Endothelial cell of umbilical vein (primary cell): ENCODE measurements around the gene DMRT1. TPM values are rescaled to one million over a fixed set of nuclear protein-coding genes. Genes with fewer than 3 reads are reported as not detected.

Source experiments
- Bru-seq: library from RNA; stranded (reverse); fragments of 400-500 nt; gene quantifications from one replicate; lab custom pipeline; 2021; lab: Mats Ljungman, UMichigan
- BruChase-seq, 2 experiments: library from RNA; stranded (reverse); fragments of 400-500 nt; gene quantifications; one replicate each; lab custom pipeline; 2021; lab: Mats Ljungman, UMichigan
- BruUV-seq: library from RNA; stranded (reverse); fragments of 400-500 nt; replicated peaks from 2 replicates; lab custom pipeline; 2021; lab: Mats Ljungman, UMichigan
- CTCF ChIA-PET: fragments of 300-600, 350-600 bp; sonication (Branson Sonifier 250); formaldehyde crosslinking; loops from one replicate; lab custom pipeline; 2021; ENCODE audit warnings: antibody characterized with exemption, inconsistent platforms; lab: Charles Lee
- POLR2A ChIA-PET: fragments of 300-600, 350-600 bp; sonication (Branson Sonifier 250); formaldehyde crosslinking; loops from one replicate; lab custom pipeline; 2021; ENCODE audit warnings: antibody characterized with exemption, inconsistent platforms; lab: Charles Lee
- DNase-seq: peaks from one replicate; pipeline ENCODE4 v3.0.0-alpha.2; 2011; ENCODE audit warnings: low read depth, low spot score
- FAIRE-seq: peaks from 2 replicates; lab custom pipeline; 2011; peaks lifted over from hg19 to GRCh38; lab: Jason Lieb, UNC
- H2AFZ ChIP-seq: 2 replicates; pipeline ENCODE4 v1.6.0; 2012; ENCODE audit warnings: low read depth, low read length, control low read depth, inconsistent platforms
- H3K27ac ChIP-seq: 2 replicates; pipeline ENCODE4 v1.5.1; 2011; ENCODE audit warnings: low read depth, mild to moderate bottlenecking, control low read depth, low read length, moderate library complexity; ENCODE audit not compliant: insufficient read depth
- H3K27me3 ChIP-seq, 2 experiments: 2 replicates each; pipeline versions ENCODE4 v1.6.0 to v1.6.1; 2011; ENCODE audit warnings: low read length in 2 of 2, mixed read lengths in 1 of 2; ENCODE audit not compliant: control insufficient read depth in 2 of 2, insufficient read depth in 2 of 2
- H3K36me3 ChIP-seq, 2 experiments: 2 replicates in 1 of 2; 3 replicates in 1 of 2; pipeline ENCODE4 v1.5.1; 2011; ENCODE audit warnings: low read length in 2 of 2, mild to moderate bottlenecking in 1 of 2, moderate library complexity in 1 of 2; ENCODE audit not compliant: control insufficient read depth in 2 of 2, insufficient read depth in 2 of 2; ENCODE audit errors: extremely low read depth in 1 of 2
- H3K4me1 ChIP-seq: 3 replicates; pipeline ENCODE4 v1.5.1; 2011; ENCODE audit warnings: mild to moderate bottlenecking, low read length; ENCODE audit not compliant: control insufficient read depth, insufficient read depth; ENCODE audit errors: extremely low read depth
- H3K4me2 ChIP-seq: 2 replicates; pipeline ENCODE4 v1.6.1; 2011; ENCODE audit warnings: low read length, control low read depth, mixed read lengths; ENCODE audit not compliant: insufficient read depth
- H3K4me3 ChIP-seq, 3 experiments: fragments of 200-600 bp in 1 of 3; sonication (generic), shearing (Covaris generic) in 1 of 3; replicated peaks in 1 of 3; 2 replicates each; pipeline ENCODE4 v1.5.1; 2011 to 2016; ENCODE audit warnings: control low read depth in 3 of 3, low read length in 3 of 3, mild to moderate bottlenecking in 2 of 3, inconsistent platforms in 1 of 3, low read depth in 1 of 3, moderate library complexity in 1 of 3; ENCODE audit not compliant: insufficient read depth in 1 of 3
- H3K79me2 ChIP-seq: 2 replicates; pipeline ENCODE4 v1.6.0; 2012; ENCODE audit warnings: low read length, inconsistent platforms; ENCODE audit not compliant: control insufficient read depth, insufficient read depth
- H3K9ac ChIP-seq: replicated peaks from 2 replicates; pipeline ENCODE3; 2011; ENCODE audit warnings: low read length, control low read depth; ENCODE audit not compliant: insufficient read depth; ENCODE audit errors: extremely low read depth
- H3K9me1 ChIP-seq: replicated peaks from 3 replicates; pipeline ENCODE4 v1.6.0; 2011; ENCODE audit warnings: mild to moderate bottlenecking, low read length; ENCODE audit not compliant: control insufficient read depth, insufficient read depth; ENCODE audit errors: extremely low read depth
- H3K9me3 ChIP-seq: replicated peaks from 2 replicates; pipeline ENCODE4 v1.5.1; 2012; ENCODE audit warnings: low read length, inconsistent platforms; ENCODE audit not compliant: control insufficient read depth, insufficient read depth
- H4K20me1 ChIP-seq: replicated peaks from 2 replicates; pipeline ENCODE3; 2011; ENCODE audit warnings: mild to moderate bottlenecking, low read length; ENCODE audit not compliant: control insufficient read depth, insufficient read depth; ENCODE audit errors: extremely low read depth
- CTCF ChIP-seq, 2 donors: IDR thresholded peaks; 1 replicate in 1 of 2; 2 replicates in 1 of 2; pipeline ENCODE4 v1.5.1; 2011; ENCODE audit warnings: low read length in 2 of 2, mild to moderate bottlenecking in 2 of 2, moderate library complexity in 2 of 2, control low read depth in 1 of 2, inconsistent platforms in 1 of 2, low read depth in 1 of 2; ENCODE audit not compliant: insufficient read depth in 1 of 2; ENCODE audit errors: extremely low read depth in 1 of 2
- EZH2 ChIP-seq: IDR thresholded peaks from 2 replicates; pipeline ENCODE4 v1.6.1; 2012; ENCODE audit warnings: borderline replicate concordance, low read depth, mild to moderate bottlenecking, moderate library complexity, low read length, inconsistent platforms; ENCODE audit not compliant: severe bottlenecking
- FOS ChIP-seq: IDR thresholded peaks from 2 replicates; pipeline ENCODE4 v1.6.1; 2011; ENCODE audit warnings: mild to moderate bottlenecking, low read length, moderate library complexity, borderline replicate concordance; ENCODE audit not compliant: insufficient read depth
- GATA2 ChIP-seq: IDR thresholded peaks from 2 replicates; pipeline ENCODE4 v1.7.0; 2011; ENCODE audit warnings: low read depth, mild to moderate bottlenecking, moderate library complexity, mixed read lengths, low read length; ENCODE audit not compliant: insufficient read length, insufficient read depth
- JUN ChIP-seq: IDR thresholded peaks from 2 replicates; pipeline ENCODE4 v1.6.1; 2011; ENCODE audit warnings: borderline replicate concordance, low read depth; ENCODE audit not compliant: insufficient read length, insufficient read depth
- MAX ChIP-seq: IDR thresholded peaks from 2 replicates; pipeline ENCODE4 v1.6.1; 2011; ENCODE audit not compliant: insufficient read depth, insufficient read length
- MYC ChIP-seq: IDR thresholded peaks from one replicate; pipeline ENCODE4 v1.6.1; 2011; ENCODE audit warnings: mild to moderate bottlenecking, low read depth, low read length
- POLR2A ChIP-seq: IDR thresholded peaks from 2 replicates; pipeline ENCODE4 v1.6.1; 2012; ENCODE audit warnings: low read depth, mild to moderate bottlenecking, control low read depth, low read length
- POLR2AphosphoS5 ChIP-seq: IDR thresholded peaks from 2 replicates; pipeline ENCODE4 v1.6.1; 2012; ENCODE audit warnings: low read depth, mild to moderate bottlenecking, control low read depth, low read length, moderate library complexity; ENCODE audit not compliant: insufficient read depth
- dilution Hi-C: fragments of 300-500 bp; cut with MboI; formaldehyde crosslinking; loops from one replicate; pipeline ENCODE4 v1.15.0; 2019; ENCODE audit warnings: low sequenced_read_pairs; ENCODE audit not compliant: extremely low pct_ligation_motif_present
- intact Hi-C: fragments of 100-400 bp; cut with micrococcal nuclease; formaldehyde crosslinking; loops from one replicate; pipeline ENCODE4 v1.10.0; 2022
- long read RNA-seq: library from polyadenylated mRNA; stranded (forward); transcript quantifications from one replicate; pipeline ENCODE4 v2.0.0, GENCODE V29; 2021
- polyA minus RNA-seq, 3 experiments: library from RNA; depleted of rRNA, polyadenylated mRNA; stranded (reverse); fragments of >200 nt; gene quantifications; 1 replicate in 1 of 3; 2 replicates in 2 of 3; pipeline ENCODE4 v1.2.3, GENCODE V29; 2011
- polyA plus RNA-seq, 4 experiments: library from polyadenylated mRNA; depleted of rRNA in 3 of 4; stranded (reverse) in 3 of 4; unstranded in 1 of 4; fragments of >200 nt; gene quantifications; 2 replicates each; pipeline versions ENCODE4 v1.2.1 to v1.2.3, GENCODE V29; 2011 to 2012; ENCODE audit warnings: missing spikeins in 1 of 4
- total RNA-seq: library from RNA; stranded (reverse); gene quantifications from 2 replicates; pipeline ENCODE4 v1.2.3, GENCODE V29; 2021

DMRT1 gene
- total RNA-seq = 0.20 TPM in 1 of 2 replicates, not detected in the other
- polyA plus RNA-seq = 0.08 TPM in 1 of 2 replicates, not detected in the other
- polyA plus RNA-seq (2011; cell fraction: cytosol; rRNA removed) = 0.03 and 0.04 TPM in 2 replicates
- not detected in 2 replicates for polyA plus RNA-seq (2011; cell fraction: nucleus; rRNA removed)
- 0.09 and 0.19 TPM in 2 replicates for polyA plus RNA-seq (2012)
- 0.27 TPM in 1 of 2 replicates, not detected in the other for polyA minus RNA-seq
- polyA minus RNA-seq (2011; cell fraction: cytosol; rRNA and poly(A)+ RNA removed) = not detected
- polyA minus RNA-seq (2011; cell fraction: nucleus; rRNA and poly(A)+ RNA removed) = not detected in 2 replicates
- Bru-seq, nascent RNA = percentile 9 among the genes with signal in this experiment
- percentile 8 among the genes with signal in this experiment for BruChase-seq, experiment 1, labeled RNA remaining after a 6-hour chase
- BruChase-seq, experiment 2, labeled RNA remaining after a 2-hour chase = percentile 4 among the genes with signal in this experiment
- long read RNA-seq = 0 reads

GRCh38 chr9:841371-842209, at the start of gene DMRT1:
DMRT1 (plus strand) TSS chr9:841697; CDS start chr9:841839, 142 bp downstream.
- peaks cover 37 to 51% of the 10 kb centered on the region in 2 experiments for H3K27me3 ChIP-seq
- CTCF ChIA-PET = interaction anchor here (0.7 kb wide), 1 partner anchor 227 kb away, joined by 4 read pairs; no protein-coding TSS in a partner anchor
- POLR2A ChIA-PET = interaction anchor here (0.5 kb wide), 1 partner anchor 73 kb away, joined by 11 read pairs; no protein-coding TSS in a partner anchor
- no peak within 1 kb of the TSS for H3K9ac ChIP-seq
- no peak within 1 kb of the TSS for H2AFZ ChIP-seq
- H3K4me1 ChIP-seq = no peaks in the 10 kb centered on the region
- no peaks in the 10 kb centered on the region for H3K36me3 ChIP-seq
- dilution Hi-C loops = no loop called here
- H3K4me2 ChIP-seq = no peak within 1 kb of the TSS
- no peaks in the 10 kb centered on the region for H4K20me1 ChIP-seq
- DNase-seq = no peak
- intact Hi-C loops = no loop called here
- no TSS peak for BruUV-seq
- H3K9me3 ChIP-seq = no peaks in the 10 kb centered on the region
- TF ChIP-seq MAX (no peak), EZH2 (peak; percentile 23), CTCF (IDR thresholded peaks at IDR 0.05; ENCODE audit: extremely low read depth in 1 of 2, insufficient read depth in 1 of 2, low read depth in 1 of 2, low read length in 2 of 2) (no peak), POLR2A (no peak), GATA2 (no peak), POLR2AphosphoS5 (no peak), FOS (no peak), JUN (no peak), MYC (no peak)
- H3K9me1 ChIP-seq = no peaks in the 10 kb centered on the region
- H3K27ac ChIP-seq = no peak within 1 kb of the TSS
- H3K4me3 ChIP-seq = no peak within 1 kb of the TSS
- no peak for FAIRE-seq
- no peaks in the 10 kb centered on the region for H3K79me2 ChIP-seq
